22Rv1 (cell line): ENCODE data around the gene ST6GALNAC2.
"Not testable (repeated sequence)": the region's sequence is repeated elsewhere in the genome, so short reads cannot be mapped to it uniquely, and the experiment has no call there.

Source experiments
- ZFX ChIP-seq: fragments of 450-650 bp; IDR thresholded peaks from 2 replicates; pipeline ENCODE4 v1.6.1; 2017; ENCODE audit warnings: antibody characterized with exemption, borderline replicate concordance
- TF ChIP-seq, protein P1 (sequence below): fragments of 450-650 bp; IDR thresholded peaks from 2 replicates; pipeline ENCODE4 v1.5.1; 2017; ENCODE audit warnings: mild to moderate bottlenecking

DNA sequence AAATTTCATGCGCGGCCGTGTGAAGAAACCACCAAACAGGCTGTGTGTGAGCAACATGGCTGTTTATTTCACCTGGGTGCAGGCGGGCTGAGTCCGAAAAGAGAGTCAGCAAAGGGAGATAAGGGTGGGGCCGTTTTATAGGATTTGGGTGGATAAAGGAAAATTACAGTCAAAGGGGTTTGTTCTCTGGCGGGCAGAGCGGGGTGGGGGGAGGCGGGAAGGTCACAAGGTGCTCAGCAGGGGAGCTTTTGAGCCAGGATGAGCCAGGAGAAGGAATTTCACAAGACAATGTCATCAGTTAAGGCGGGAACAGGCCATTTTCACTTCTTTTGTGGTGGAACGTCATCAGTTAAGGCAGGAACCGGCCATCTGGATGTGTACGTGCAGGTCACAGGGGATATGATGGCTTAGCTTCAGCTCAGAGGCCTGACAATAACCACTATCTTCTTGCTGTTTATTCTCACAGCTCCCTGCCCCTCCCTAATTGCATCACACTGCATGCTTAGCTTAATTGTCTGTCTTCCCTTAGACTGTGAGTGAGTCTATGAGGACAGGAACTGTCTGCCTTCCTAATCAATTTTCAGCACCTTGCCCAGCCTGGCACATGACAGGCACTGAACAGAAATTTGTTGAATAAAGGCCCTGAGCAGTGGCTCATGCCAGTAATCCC is 25.6 kb upstream of the ST6GALNAC2 start:
- TF ChIP-seq, protein P1, sequence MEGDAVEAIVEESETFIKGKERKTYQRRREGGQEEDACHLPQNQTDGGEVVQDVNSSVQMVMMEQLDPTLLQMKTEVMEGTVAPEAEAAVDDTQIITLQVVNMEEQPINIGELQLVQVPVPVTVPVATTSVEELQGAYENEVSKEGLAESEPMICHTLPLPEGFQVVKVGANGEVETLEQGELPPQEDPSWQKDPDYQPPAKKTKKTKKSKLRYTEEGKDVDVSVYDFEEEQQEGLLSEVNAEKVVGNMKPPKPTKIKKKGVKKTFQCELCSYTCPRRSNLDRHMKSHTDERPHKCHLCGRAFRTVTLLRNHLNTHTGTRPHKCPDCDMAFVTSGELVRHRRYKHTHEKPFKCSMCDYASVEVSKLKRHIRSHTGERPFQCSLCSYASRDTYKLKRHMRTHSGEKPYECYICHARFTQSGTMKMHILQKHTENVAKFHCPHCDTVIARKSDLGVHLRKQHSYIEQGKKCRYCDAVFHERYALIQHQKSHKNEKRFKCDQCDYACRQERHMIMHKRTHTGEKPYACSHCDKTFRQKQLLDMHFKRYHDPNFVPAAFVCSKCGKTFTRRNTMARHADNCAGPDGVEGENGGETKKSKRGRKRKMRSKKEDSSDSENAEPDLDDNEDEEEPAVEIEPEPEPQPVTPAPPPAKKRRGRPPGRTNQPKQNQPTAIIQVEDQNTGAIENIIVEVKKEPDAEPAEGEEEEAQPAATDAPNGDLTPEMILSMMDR = not testable (repeated sequence)
- TF ChIP-seq ZFX = not testable (repeated sequence)
